Mucosa of gallbladder (tissue), 1 donor: ENCODE measurements around the gene GMPR. TPM values are rescaled to one million over a fixed set of nuclear protein-coding genes. Genes with fewer than 3 reads are reported as not detected.
"Not testable (repeated sequence)": the region's sequence is repeated elsewhere in the genome, so short reads cannot be mapped to it uniquely, and the experiment has no call there.

Experiments used
- DNase-seq: peaks from one replicate; pipeline ENCODE4 v3.0.0-alpha.2; 2020; ENCODE audit warnings: low spot score
- total RNA-seq: library from RNA; stranded (reverse); gene quantifications from one replicate; pipeline ENCODE4 v1.2.1, GENCODE V29; 2021
- donor health status: DM: no; HTN: no; CAD: no.

Gene GMPR
- total RNA-seq, 1 donor from 2014 or later: 10.4 TPM

- DNase-seq: no peak
Measured at GRCh38 chr6:16248271-16248853, 10.0 kb downstream of the GMPR start.

GRCh38 chr6:16249971-16250370 lies 11.6 kb downstream of the GMPR start:
- DNase-seq: no peak

- DNase-seq: no peak
Measured at GRCh38 chr6:16251706-16252105, 13.3 kb downstream of the GMPR start.

GRCh38 chr6:16252686-16253299 lies 14.4 kb downstream of the GMPR start:
- DNase-seq: no peak

- no peak for DNase-seq
Measured at GRCh38 chr6:16253399-16254144, 15.2 kb downstream of the GMPR start.

- no peak for DNase-seq
Measured at GRCh38 chr6:16254535-16254934, 16.1 kb downstream of the GMPR start.

GRCh38 chr6:16256781-16257180 lies 18.4 kb downstream of the GMPR start:
- no peak for DNase-seq

GRCh38 chr6:16257999-16258708 lies 19.8 kb downstream of the GMPR start:
- DNase-seq: no peak

GRCh38 chr6:16258709-16259075 lies 20.3 kb downstream of the GMPR start:
- no peak for DNase-seq

GRCh38 chr6:16259604-16260003 lies 21.2 kb downstream of the GMPR start:
- not testable (repeated sequence) for DNase-seq

GRCh38 chr6:16260602-16261001 lies 22.2 kb downstream of the GMPR start:
- DNase-seq: not testable (repeated sequence)

- DNase-seq: not testable (repeated sequence)
Measured at GRCh38 chr6:16262773-16263172, 24.4 kb downstream of the GMPR start.

GRCh38 chr6:16263464-16264099 lies 25.2 kb downstream of the GMPR start:
- not testable (repeated sequence) for DNase-seq

- no peak for DNase-seq
Measured at GRCh38 chr6:16264785-16265184, 26.4 kb downstream of the GMPR start.

- no peak for DNase-seq
Measured at GRCh38 chr6:16265351-16266341, 27.3 kb downstream of the GMPR start.

GRCh38 chr6:16267428-16268263 lies 29.3 kb downstream of the GMPR start:
- no peak for DNase-seq

GRCh38 chr6:16269442-16270070 lies 31.2 kb downstream of the GMPR start:
- DNase-seq: not testable (repeated sequence)

- DNase-seq: no peak
Measured at GRCh38 chr6:16270178-16270794, 31.9 kb downstream of the GMPR start.

GRCh38 chr6:16271428-16271827 lies 33.0 kb downstream of the GMPR start:
- DNase-seq: no peak
